ENCODE results near the gene ZBTB7C.
"Not testable (repeated sequence)": the region's sequence is repeated elsewhere in the genome, so short reads cannot be mapped to it uniquely, and the experiment has no call there.

Gene ZBTB7C

GRCh38 chr18:48293954-48294898 lies 115.0 kb downstream of the ZBTB7C start:
- no peak for FAIRE-seq

GRCh38 chr18:48292782-48293424 lies 116.3 kb downstream of the ZBTB7C start:
- FAIRE-seq = no peak

GRCh38 chr18:48292229-48292628 lies 117.0 kb downstream of the ZBTB7C start:
- FAIRE-seq = no peak

- FAIRE-seq = no peak
These were observed 118.8 kb downstream of the ZBTB7C start for GRCh38 chr18:48290162-48290926.

GRCh38 chr18:48284743-48285142 lies 124.4 kb downstream of the ZBTB7C start:
- FAIRE-seq = no peak

GRCh38 chr18:48284011-48284410 lies 125.2 kb downstream of the ZBTB7C start:
- FAIRE-seq = not testable (repeated sequence)

GRCh38 chr18:48281460-48281859 lies 127.7 kb downstream of the ZBTB7C start:
- not testable (repeated sequence) for FAIRE-seq

GRCh38 chr18:48279312-48279711 lies 129.9 kb downstream of the ZBTB7C start:
- no peak for FAIRE-seq

- no peak for FAIRE-seq
These were observed 131.1 kb downstream of the ZBTB7C start for GRCh38 chr18:48278081-48278480.

- no peak for FAIRE-seq
These were observed 134.9 kb downstream of the ZBTB7C start for GRCh38 chr18:48274301-48274700.

- FAIRE-seq = no peak
These were observed 138.3 kb downstream of the ZBTB7C start for GRCh38 chr18:48270929-48271328.

- FAIRE-seq = no peak
These were observed 143.9 kb downstream of the ZBTB7C start for GRCh38 chr18:48265328-48265727.

- FAIRE-seq = no peak
These were observed 145.0 kb downstream of the ZBTB7C start for GRCh38 chr18:48263914-48264902.

GRCh38 chr18:48263192-48263853 lies 145.9 kb downstream of the ZBTB7C start:
- no peak for FAIRE-seq

GRCh38 chr18:48260237-48260636 lies 148.9 kb downstream of the ZBTB7C start:
- FAIRE-seq = no peak

- FAIRE-seq = no peak
These were observed 152.3 kb downstream of the ZBTB7C start for GRCh38 chr18:48256848-48257247.

- FAIRE-seq = no peak
These were observed 155.0 kb downstream of the ZBTB7C start for GRCh38 chr18:48254077-48254602.

- FAIRE-seq = no peak
These were observed 156.7 kb downstream of the ZBTB7C start for GRCh38 chr18:48252525-48252924.

- FAIRE-seq = no peak
These were observed 158.3 kb downstream of the ZBTB7C start for GRCh38 chr18:48250918-48251317.

GRCh38 chr18:48250362-48250907 lies 158.7 kb downstream of the ZBTB7C start:
- FAIRE-seq = no peak

- FAIRE-seq = no peak
These were observed 159.3 kb downstream of the ZBTB7C start for GRCh38 chr18:48249854-48250253.
